Stomach (tissue), 4 donors: ENCODE data around the gene SPACA7.

ENCODE experiments used
- CTCF ChIP-seq, 7 experiments: fragments of 450-650 bp in 4 of 7; fragments of 200-600 bp in 3 of 7; sonication (generic) in 3 of 7; IDR thresholded peaks; one replicate each; pipeline ENCODE4 v1.5.1; 2016 to 2019; ENCODE audit warnings: antibody characterized with exemption in 7 of 7, control low read depth in 2 of 7, mild to moderate bottlenecking in 1 of 7
- EP300 ChIP-seq: sonication (generic); formaldehyde crosslinking; IDR thresholded peaks from one replicate; pipeline ENCODE4 v1.6.1; 2017; ENCODE audit warnings: antibody characterized with exemption
- POLR2A ChIP-seq, 4 donors: fragments of 450-650 bp; IDR thresholded peaks; one replicate each; pipeline ENCODE4 v1.6.1; 2016; ENCODE audit warnings: antibody characterized with exemption in 4 of 4, control low read depth in 2 of 4, mild to moderate bottlenecking in 1 of 4, moderate library complexity in 1 of 4
- POLR2AphosphoS5 ChIP-seq, 3 donors: sonication (generic); formaldehyde crosslinking; IDR thresholded peaks; one replicate each; pipeline ENCODE4 v1.6.1; 2016; ENCODE audit warnings: antibody characterized with exemption in 3 of 3

DNA sequence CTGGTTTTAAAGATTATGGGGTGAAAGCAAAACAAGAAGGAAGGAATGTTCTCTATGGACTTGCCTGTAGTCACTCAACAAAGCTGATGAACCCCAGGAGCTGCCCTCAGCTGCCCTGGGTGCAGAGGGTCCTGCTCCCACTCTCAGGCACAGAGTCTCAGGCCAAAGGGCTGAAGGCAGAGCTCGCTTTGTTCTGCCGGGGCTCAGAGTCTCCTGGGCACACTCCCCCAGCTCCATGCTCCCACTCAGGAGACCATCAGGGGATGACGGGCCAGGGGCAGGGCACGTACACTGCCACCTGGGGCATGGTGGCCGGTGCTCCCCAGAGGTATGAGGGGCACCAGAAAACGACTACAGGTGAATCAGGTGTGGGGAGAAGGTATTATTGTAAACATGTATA, 46.8 kb upstream of the SPACA7 start:
- TF ChIP-seq CTCF (IDR thresholded peaks at IDR 0.05) (no peak), POLR2A (IDR thresholded peaks at IDR 0.05) (no peak), EP300 (no peak), POLR2AphosphoS5 (IDR thresholded peaks at IDR 0.05) (no peak)
